ENCODE data around the gene GLYATL3.
A peak's percentile ranks its signal among the peaks of the same experiment; 100 is the strongest.

Gene GLYATL3

DNA sequence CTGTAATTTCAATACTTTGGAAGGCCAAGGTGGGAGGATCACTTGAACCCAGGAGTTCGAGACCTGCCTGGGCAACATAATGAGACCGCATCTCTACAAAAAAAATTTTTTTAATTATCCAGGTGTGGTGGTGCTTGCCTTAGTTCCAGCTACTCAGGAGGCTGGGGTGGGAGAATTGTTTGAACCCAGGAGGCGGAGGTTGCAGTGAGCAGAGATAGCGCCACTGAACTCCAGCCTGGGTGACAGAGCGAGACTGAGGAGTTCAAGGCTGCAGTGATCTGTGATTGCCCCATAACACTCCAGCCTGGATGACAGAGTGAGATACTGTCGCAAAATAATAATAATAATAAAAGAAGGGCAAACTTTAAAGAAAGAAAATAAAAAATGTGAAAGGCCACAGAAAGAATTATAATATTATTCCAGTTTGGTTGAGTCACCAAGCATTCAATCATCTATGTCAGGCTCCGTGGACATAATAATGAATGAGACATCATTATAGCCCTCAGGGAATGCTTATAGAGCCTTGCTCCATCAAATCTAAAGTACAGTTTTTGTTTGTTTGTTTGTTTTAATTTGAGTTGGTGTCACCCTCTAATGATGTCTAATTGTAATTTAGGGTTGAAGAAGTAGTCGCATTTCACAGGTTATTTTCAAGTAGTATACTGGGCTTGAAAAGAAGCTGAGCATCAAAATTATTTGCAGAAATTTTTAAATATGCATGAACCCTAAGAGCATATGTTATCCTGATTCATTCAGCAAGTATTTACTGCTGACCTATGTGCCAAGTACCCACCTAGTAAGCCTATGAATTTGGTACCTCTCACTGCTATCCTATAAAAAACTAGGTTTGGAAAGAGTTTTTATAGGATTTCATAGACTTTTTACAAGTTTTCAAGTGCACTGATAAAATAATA, 15.1 kb downstream of the GLYATL3 start:
- DNase-seq, result no peak

DNA sequence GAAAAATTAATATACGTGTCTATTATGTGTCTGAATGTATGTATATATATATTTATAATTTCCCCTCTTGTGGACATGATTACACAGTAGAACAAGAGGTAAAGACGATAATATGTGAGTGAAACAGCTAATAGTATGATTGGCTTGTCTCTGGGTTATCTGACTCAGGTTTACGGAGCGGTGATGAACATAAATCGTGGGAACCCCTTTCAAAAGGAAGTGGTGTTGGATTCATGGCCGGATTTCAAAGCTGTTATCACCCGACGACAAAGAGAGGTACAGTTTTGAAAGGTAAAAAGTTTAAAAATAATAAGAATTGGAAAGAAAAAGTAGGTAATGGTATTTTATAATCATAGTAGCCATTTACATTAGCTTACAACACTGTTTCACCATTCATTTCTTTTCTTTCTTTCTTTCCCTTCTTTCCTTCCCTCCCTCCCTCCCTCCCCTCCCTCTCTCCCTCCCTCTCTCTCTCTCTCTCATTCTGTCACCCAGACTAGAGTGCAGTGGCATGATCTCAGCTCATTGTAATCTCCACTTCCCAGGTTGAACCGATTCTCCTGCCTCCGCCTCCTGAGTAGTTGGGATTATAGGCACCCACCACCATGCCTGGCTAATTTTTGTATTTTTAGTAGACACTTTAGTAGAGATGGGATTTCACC, 15.9 kb downstream of the GLYATL3 start:
- no peak for DNase-seq

DNA sequence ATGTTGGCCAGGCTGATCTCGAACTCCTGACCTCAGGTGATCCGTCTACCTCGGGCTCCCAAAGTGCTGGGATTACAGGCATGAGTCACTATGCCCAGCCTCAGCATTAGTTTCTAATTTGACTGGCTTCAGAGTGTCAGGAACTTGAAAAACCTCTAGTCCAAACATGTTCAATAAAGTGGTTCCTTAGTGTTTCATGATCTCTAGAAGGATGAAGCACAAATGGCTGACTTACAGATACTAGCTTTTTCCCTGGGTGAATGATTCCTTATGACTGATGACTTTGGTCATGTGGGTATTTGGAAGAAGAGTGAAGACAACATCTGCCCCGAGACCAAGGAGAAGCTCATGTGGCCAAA, 16.4 kb downstream of the GLYATL3 start:
- no peak for DNase-seq

DNA sequence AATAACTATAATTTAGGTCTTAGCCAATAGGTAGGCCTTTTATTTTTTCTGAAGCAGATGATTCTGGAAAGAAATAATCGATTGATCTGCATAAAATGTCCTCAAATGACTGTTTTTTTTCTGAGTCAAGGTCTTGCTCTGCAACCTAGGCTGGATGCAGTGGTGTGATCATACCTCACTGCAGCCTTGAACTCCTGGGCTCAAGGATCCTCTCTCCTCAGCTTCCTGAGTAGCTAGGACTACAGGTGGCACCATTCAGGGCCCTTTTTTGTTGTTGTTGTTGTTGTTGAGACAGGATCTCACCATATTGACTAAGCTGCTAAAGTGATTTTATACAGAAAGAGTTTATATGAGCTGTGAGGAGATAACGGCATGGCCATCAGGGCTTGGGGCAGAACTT, 18.2 kb downstream of the GLYATL3 start:
- no peak for DNase-seq

DNA sequence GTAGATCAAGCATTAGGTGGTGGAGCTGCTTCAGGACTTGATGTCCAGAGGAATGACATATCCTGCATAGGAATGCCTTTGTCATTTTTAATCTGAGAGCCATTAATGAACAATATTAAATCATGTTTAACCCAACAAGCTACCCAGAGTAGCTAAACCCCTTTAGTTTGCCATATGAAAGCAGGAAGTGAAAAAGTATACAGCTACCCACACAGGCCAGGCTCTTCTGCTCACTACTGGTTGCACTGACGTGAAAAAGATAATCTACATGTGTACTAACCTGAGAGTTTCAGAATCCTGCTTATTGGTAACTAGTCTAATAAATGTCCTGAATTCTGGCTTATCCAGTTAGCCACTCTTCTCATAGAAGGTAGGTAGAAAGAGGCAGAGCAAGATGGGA, 19.9 kb downstream of the GLYATL3 start:
- no peak for DNase-seq

DNA sequence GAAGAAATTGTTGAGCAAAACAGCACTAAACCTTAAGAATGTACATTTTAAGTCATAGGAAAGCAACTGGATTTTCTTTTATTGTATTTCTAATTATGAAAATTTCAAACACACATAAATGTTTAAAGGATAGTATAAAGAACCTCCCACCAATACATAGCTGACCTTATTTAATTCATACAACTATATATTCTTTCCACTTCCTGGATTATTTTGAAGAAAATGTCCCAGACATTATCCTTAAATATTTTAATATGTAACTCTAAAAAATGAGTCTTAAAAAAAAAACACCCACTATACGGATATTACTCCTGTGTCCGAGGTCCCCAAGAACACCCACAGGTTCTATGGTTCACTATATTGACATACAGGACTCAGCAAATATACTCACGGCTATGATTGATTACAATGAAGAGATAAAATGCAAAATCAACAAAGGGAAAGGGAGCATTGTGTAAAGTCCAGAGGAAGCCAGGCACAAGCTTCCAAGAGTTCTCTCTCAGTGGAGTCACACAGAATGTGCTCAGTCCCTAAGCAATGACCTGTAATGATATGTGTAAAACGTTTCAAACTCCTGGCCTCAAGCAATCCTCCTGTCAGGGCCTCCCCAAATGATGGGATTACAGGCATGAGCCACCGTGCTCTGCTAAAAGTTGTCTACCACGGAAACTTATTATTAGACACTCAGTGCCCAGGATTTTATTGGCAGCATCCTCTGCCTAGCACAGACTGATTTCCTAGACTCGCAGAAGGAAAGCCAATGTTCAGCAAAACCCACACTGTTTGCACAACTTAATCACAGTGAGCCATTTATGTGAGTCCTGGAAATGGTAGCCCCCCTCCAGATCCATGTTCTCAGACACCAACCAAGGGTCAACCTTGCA, 23.2 kb downstream of the GLYATL3 start:
- no peak for DNase-seq

DNA sequence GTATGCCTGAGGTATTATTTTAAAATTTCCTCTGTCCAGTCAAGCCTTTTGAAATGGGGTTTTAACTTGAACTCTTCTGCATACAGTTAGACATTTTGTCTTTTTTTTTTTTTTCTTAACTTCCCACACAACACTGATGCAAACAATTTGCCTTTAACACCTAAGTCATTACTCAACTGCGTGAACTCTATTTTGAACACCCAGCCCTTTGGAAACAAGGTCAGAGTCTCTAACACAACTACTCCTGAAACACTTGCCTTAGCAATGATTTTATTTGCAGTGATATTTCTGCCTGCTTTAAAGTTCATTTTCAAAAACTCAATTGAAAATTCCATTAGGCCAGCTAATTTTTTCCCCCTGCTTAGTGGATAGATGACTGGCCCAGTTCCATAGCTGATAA, 24.2 kb downstream of the GLYATL3 start:
- no peak for DNase-seq

DNA sequence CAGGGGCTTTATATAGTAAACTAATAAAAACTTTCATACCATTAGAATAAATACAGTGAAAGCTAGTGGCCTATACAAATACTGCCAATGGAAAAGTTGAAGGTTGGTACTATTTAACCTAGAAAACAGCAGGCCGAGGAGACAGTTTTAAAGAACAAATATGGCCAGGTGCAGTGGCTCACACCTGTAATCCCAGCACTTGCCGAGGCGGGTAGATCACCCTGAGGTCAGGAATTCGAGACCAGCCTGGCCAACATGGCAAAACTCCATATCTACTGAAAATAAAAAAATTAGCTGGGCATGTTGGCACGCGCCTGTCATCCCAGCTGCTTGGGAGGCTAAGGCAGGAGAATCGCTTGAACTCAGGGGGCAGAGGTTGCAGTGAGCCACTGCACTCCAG, 24.8 kb downstream of the GLYATL3 start:
- DNase-seq, result no peak

DNA sequence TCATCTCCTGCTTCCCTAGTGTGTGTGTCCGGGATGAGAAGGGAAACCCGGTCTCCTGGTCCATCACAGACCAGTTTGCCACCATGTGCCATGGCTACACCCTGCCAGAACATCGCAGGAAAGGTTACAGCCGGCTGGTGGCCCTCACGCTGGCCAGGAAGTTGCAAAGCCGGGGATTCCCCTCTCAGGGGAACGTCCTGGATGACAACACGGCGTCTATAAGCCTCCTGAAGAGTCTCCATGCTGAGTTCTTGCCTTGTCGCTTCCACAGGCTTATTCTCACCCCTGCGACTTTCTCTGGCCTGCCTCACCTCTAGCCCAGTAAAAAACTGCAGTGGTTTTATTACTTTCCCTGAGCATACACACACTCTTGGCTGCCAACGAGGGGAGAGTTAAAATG, 26.9 kb downstream of the GLYATL3 start:
- no peak for DNase-seq

DNA sequence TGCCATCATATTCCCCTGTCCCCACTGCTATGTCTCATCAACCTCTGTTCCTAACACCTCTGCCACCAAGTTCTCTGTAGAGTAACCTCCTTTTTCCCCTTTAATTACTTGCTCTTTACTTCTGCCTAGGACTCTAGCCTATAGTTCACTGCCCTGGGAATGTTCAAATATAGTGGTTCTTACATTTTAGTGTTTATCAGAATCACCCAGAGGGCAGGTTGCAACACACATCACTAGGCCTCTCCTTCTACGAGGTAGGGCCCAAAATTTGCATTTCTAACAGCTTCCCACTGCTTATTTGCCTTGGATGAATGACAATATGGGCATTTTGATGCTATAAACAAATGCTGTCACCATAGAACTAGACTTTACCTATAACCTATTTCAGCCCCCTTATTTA, 27.6 kb downstream of the GLYATL3 start:
- no peak for DNase-seq

DNA sequence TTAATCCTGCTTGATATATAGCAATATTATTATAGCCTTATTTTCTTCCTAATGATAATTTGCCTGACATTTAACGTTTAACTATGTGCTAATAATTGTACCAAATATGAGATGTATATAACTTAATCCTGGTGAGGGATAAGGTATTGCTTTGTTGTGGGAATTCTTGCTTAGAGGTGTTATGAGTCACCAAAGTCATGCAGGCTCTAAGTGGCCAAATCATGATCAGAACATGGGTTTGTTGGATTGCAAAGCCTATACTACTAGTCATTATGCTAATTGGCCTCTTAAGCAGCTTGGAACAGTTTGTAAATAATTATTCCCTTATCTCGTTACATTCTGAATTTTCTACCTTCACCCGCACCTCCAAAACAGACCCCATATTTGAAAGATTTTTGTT, 28.8 kb downstream of the GLYATL3 start:
- no peak for DNase-seq

DNA sequence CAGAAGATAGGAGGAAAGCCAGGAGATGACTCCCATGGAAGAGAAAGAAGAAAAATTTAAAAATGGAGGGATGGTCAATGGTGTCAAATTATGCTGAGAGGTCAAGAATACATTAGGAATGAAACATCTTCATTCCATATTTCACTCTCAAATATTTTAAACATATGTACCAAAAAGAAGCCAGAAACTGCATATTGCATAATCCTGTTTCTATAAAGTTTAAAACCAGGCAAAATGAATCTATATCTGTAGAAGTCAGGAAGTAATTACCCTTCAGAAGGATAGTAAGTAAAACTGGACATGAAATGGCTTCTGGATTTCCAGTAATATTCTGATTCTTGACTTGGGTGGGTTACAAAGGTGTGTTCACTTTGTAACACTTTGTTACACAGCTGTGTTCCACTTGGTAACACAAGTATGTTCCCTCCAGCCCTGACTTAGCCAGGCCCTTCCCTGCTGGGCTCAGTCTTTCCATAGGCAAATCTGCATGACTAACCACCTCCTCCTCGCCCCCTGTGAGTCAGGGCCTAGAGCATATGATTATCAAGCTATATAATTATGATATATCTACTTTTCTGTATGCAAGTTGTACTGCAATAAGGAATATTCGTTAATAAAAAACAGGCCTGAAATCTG, 30.5 kb downstream of the GLYATL3 start:
- no peak for DNase-seq

DNA sequence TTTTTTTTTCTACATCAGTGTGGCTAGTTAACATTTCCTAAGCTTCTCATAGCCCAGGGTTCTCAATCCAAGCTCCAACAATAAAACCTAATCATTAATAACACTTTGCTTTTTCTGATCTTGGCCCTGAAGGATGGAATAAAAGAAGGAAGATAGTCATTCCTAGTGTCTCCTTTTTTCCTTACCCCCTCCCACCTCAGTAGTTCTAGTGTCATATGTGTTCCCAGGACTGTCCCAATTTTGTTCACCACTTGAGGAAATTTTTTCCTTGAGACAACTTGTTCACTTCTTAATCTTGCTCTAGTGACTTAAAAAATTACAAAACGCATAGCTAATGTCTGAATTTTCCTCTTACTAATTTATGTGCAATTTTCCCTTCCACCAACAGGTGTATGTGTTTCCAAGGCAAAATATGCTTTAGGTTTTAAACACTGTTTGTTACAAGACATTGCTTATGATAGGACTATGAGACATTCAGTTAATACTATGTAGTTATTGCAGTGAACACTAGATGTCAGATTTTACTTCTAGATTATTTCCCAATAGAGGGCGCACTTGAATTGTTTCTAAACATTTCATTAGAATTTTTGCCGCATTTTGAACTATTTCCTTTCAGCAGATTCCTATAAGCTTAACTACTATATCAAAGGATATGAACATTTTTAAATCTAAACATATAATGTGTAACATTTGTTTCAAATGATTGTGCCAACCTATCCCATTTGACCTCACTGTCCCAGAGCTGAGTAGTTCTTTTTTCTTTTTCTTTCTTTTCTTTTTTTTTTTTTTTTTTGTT, 32.2 kb downstream of the GLYATL3 start:
- DNase-seq, result peak; percentile 40

DNA sequence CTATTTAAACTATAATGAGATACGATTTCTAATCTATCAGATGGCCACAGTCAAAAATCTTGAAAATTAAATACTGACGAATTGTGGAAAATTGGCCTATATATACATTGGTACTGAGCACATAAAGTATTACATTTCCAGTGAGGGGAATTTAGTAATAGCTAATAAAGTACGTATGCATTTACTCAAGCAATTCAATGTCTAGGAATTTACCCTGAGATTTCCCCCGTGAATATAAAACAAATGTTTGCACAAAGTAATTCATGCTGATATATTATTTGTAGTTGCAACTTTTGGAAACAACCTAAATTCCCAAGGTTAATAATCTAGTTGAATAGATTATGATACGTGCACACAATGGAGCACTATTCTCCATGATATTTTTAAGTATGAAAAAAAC, 36.1 kb downstream of the GLYATL3 start:
- DNase-seq, result no peak

DNA sequence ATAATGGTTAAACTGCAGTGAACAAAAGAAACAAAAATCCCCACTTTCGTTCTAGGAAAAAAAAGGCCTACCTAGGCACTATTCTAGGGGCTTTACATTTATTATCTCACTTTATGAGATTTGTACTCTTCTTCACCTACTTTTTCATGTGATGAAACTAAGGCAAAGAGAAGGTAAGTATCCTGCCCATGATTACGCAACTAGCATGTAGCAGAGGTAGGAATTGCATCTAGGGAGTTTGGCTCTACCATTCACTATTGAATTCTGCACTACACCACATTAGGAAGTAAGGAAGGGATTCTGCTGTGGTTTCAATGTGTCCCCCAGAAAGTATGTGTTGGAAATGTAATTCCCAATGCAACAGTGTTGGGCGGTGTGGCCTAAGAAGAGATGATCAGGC, 39.4 kb downstream of the GLYATL3 start:
- DNase-seq, result no peak

DNA sequence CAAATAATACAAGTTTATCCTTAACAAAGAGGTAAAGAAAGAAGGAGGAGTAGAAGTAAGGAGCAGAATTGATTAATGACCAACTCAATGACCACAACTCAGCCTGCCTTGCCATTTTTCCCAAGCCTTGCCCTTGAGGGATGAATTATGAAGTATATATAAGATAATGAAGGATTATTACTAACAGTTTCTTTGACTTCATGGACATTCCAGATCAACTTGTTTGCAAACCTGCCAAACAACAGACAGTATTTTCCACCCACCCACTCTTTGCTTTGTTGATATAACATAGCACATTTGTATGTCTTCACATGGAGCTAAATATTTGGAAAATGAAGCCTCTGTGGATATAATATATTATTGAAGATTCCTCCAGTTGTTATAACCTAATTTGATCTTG, 40.9 kb downstream of the GLYATL3 start:
- no peak for DNase-seq

DNA sequence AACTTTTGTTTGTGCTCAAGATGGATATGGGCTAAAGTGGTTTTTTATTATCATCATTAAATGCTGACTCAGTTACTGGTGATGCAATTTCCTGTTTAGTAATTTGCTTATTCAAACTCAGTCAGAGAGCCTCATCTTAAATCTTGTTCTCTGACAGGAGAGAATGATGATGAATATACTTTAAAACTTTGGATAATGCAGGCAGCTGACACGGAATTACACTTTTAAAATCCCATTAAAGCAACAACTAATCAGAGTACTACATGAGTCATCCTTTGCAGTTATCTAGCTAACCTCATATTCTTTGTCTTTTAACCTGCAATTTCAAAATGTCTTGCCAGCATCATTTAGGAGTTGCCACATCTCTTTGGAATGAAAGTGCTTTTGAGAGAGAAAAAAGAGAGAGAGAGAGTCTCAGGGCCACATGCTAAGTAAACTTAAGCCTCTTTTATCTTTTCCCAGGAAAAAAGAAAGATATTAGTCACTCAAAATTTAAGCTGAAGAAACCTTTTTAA, 41.5 kb downstream of the GLYATL3 start:
- DNase-seq, result no peak

DNA sequence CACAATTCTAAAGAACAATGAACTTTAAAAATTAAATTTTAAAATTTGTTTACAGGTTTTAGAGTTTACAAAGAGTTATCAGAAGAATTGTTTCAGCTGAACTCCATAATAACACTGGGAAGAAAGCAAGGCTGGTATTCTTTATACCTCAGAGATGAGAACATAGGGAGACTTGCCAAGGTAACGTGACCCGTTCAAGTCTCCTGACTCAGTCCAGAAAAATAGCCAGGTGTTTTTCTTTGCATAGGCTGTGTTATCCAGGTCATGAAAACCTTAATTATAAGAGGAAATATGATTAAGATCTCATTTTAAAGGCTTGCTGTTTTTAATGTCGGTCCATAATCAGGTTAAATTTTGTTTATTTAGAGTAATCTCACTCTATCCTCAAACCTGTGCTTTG, 42.2 kb downstream of the GLYATL3 start:
- DNase-seq, result no peak

DNA sequence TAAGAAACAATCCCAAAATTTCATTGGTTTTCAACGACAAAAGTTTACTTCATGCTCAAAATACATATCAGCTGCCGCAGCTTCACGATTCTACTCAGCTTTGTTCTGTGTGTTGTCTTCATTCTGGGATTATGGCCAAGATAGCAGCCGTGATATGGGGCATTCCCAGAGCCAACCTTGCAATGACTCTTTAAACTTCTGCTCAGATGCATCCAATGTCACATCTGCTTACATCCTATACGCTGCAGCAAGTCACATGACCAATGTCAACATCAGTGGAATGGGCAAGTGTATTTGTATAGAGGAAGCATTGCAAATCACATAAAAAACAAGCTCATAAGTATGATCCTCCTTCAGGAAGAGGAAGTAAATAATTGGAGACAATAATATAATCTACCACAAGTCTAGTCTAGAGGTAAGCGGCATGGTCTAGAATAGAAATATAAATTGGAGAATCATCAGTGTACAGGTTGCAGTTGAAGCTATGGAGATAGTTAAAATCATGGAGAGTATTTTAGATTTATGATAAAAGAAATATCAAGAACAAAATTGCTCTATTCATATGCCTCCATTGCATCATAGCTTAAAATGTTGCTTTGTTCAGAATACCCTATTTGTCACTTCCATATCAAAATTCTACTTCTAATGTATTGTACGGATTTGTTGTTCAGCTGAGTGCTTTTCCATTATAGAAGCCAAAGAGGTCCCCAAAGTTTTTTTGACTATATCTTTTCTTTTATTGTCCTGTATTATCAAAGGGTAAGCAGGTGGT, 43.5 kb downstream of the GLYATL3 start:
- DNase-seq, result no peak

DNA sequence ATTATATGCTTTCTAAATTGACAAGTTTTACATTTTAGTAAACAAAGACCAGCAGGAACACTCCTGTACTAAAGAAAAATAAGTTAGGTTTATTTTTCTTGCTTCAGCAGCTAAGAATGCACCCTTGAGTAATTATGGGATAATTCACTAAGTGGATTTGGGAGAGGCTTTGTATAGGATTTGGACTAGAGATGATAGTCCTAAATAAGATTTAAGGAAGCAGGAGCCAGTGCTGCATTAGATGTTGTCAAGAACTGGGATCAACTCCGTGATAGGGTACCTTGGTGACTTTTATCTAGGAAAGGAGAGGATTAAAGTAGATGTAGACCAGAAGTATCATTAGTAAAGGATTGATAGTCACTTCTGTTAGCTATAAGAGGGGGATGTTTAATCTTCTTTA, 46.6 kb downstream of the GLYATL3 start:
- no peak for DNase-seq

DNA sequence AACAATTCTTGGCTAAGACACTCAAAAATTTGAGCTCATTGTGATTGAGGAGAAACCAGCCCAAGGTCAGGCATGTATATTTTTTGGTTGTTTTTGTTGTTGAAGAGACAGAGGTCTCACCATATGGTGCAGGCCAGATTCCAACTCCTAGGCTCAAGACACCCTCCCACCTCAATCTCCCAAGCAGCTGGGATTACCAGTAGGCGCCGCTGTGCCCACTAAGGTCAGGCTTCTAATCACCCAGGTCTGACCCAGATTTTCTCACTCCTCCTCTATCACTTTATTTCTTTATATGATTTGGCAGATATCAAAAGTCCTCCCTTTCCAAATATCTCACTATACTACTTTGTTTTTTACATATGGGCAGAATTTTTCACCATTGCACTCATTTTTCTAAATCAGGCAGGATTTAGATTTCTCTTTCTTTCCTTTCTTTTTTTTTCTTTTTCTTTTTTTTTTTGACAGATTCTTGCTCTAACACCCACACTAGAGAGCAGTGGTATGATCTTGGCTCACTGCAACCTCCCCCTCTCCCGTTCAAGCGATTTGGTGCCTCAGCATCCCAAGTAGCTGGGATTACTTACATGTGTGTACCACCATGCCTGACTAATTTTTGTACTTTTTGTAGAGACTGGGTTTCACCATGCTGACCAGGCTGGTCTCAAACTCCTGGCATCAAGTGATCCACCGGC, 49.0 kb downstream of the GLYATL3 start:
- no peak for DNase-seq

Measured in CD4-positive, alpha-beta T cell treated with Interleukin-4 for 4 hours (primary cell).